Naive thymus-derived CD4-positive, alpha-beta T cell (primary cell): ENCODE data around the gene MOK. TPM values are rescaled to one million over a fixed set of nuclear protein-coding genes. Genes with fewer than 3 reads are reported as not detected.

ENCODE experiments used
- ATAC-seq: fragments of 150-1000 bp; cut with Tn5 transposase; 2 replicates; pipeline ENCODE4 v1.10.0; 2021; ENCODE audit warnings: mild to moderate bottlenecking, moderate library complexity
- CTCF ChIA-PET: fragments of 350-600 bp; sonication (Branson Sonifier 250); formaldehyde crosslinking; loops from one replicate; lab custom pipeline; 2021; ENCODE audit warnings: antibody characterized with exemption; lab: Charles Lee
- POLR2A ChIA-PET: fragments of 350-600 bp; sonication (Branson Sonifier 250); formaldehyde crosslinking; loops from one replicate; lab custom pipeline; 2021; ENCODE audit warnings: antibody characterized with exemption, inconsistent platforms; lab: Charles Lee
- DNase-seq, 9 donors: peaks; one replicate each; pipeline versions ENCODE4 v3.0.0 to v3.0.0-alpha.2; 2020 to 2022; ENCODE audit warnings: mixed read lengths in 1 of 9
- H3K27ac ChIP-seq: one replicate; pipeline ENCODE4 v1.7.0; 2013; ENCODE audit warnings: mild to moderate bottlenecking, low read depth, low read length, moderate library complexity
- H3K27me3 ChIP-seq, 2 donors: one replicate each; pipeline ENCODE4 v1.7.0; 2013; ENCODE audit warnings: low read length in 2 of 2, mild to moderate bottlenecking in 2 of 2, moderate library complexity in 2 of 2; ENCODE audit not compliant: control insufficient read depth in 2 of 2, insufficient read depth in 2 of 2
- H3K36me3 ChIP-seq, 3 experiments: 1 replicate in 2 of 3; 2 replicates in 1 of 3; pipeline ENCODE4 v1.7.0; 2013; ENCODE audit warnings: low read length in 3 of 3, mild to moderate bottlenecking in 3 of 3, moderate library complexity in 1 of 3; ENCODE audit not compliant: insufficient read depth in 3 of 3, control insufficient read depth in 2 of 3
- H3K4me1 ChIP-seq, 2 donors: one replicate each; pipeline ENCODE4 v1.7.0; 2013; ENCODE audit warnings: low read length in 2 of 2, mild to moderate bottlenecking in 2 of 2, moderate library complexity in 1 of 2; ENCODE audit not compliant: control insufficient read depth in 2 of 2, insufficient read depth in 2 of 2
- H3K4me3 ChIP-seq: 2 replicates; pipeline ENCODE4 v1.7.0; 2013; ENCODE audit warnings: mild to moderate bottlenecking, low read length
- H3K9me3 ChIP-seq, 3 experiments: 1 replicate in 2 of 3; 2 replicates in 1 of 3; pipeline ENCODE4 v1.7.0; 2013; ENCODE audit warnings: low read length in 3 of 3; ENCODE audit not compliant: control insufficient read depth in 2 of 3
- H3K27ac Mint-ChIP-seq, 9 donors: one replicate each; pipeline ENCODE4 v1.8.0; 2020 to 2022; ENCODE audit warnings: mixed read lengths in 9 of 9, mild to moderate bottlenecking in 8 of 9, moderate library complexity in 5 of 9, inconsistent platforms in 2 of 9
- H3K27me3 Mint-ChIP-seq, 5 donors: one replicate each; pipeline ENCODE4 v1.8.0; 2021 to 2022; ENCODE audit warnings: mixed read lengths in 5 of 5, mild to moderate bottlenecking in 1 of 5
- H3K36me3 Mint-ChIP-seq, 5 donors: one replicate each; pipeline ENCODE4 v1.8.0; 2020 to 2022; ENCODE audit warnings: mixed read lengths in 5 of 5, mild to moderate bottlenecking in 3 of 5, inconsistent platforms in 1 of 5
- H3K4me1 Mint-ChIP-seq, 7 donors: one replicate each; pipeline ENCODE4 v1.8.0; 2020 to 2022; ENCODE audit warnings: mixed read lengths in 7 of 7, mild to moderate bottlenecking in 3 of 7, inconsistent platforms in 1 of 7
- H3K4me3 Mint-ChIP-seq, 10 donors: one replicate each; pipeline ENCODE4 v1.8.0; 2020 to 2022; ENCODE audit warnings: mild to moderate bottlenecking in 10 of 10, mixed read lengths in 10 of 10, moderate library complexity in 6 of 10, inconsistent platforms in 2 of 10
- H3K9me3 Mint-ChIP-seq, 11 donors: one replicate each; pipeline ENCODE4 v1.8.0; 2020 to 2022; ENCODE audit warnings: mixed read lengths in 11 of 11, mild to moderate bottlenecking in 4 of 11, inconsistent platforms in 1 of 11, moderate library complexity in 1 of 11
- intact Hi-C, 2 donors: fragments of 100-400 bp; cut with micrococcal nuclease; formaldehyde crosslinking; loops; one replicate each; pipeline ENCODE4 v1.15.1; 2023
- polyA plus RNA-seq, 2 donors: library from polyadenylated mRNA; unstranded; fragments of 300-500 nt; fragmentation: Illumina TruSeq; gene quantifications; one replicate each; pipeline ENCODE4 v1.2.3, GENCODE V29; 2021
- total RNA-seq, 6 experiments: library from RNA in 5 of 6; stranded (reverse) in 5 of 6; gene quantifications; 1 replicate in 5 of 6; 2 replicates in 1 of 6; pipeline ENCODE4 v1.2.3 and lab custom pipeline; 2021 to 2026

MOK gene
- total and polyA plus RNA-seq, 7 experiments from 2014 or later: 1.3 to 3.5 (median 1.9) TPM

GRCh38 chr14:102189874-102190273, 115.1 kb downstream of the MOK start:
- no peaks in the 10 kb centered on the region for H3K27me3 Mint-ChIP-seq
- no peaks in the 10 kb centered on the region for H3K9me3 Mint-ChIP-seq
- Histone ChIP-seq H3K9me3 (no peaks in the 10 kb centered on the region), H3K27me3 (no peaks in the 10 kb centered on the region), H3K4me3 (no peak overlapping the region), H3K4me1 (peaks cover 0 to 5% of the 10 kb centered on the region in 2 donors), H3K36me3 (peaks cover 0 to 2% (median 0%) of the 10 kb centered on the region in 3 experiments), H3K27ac (no peak overlapping the region)
- peak overlapping the region in 1 of 9 donors; percentile 51 for H3K27ac Mint-ChIP-seq
- H3K36me3 Mint-ChIP-seq: peaks cover 0 to 11% (median 0%) of the 10 kb centered on the region in 5 donors
- intact Hi-C loops: no loop called here
- CTCF ChIA-PET: no interaction called here
- no peak for ATAC-seq
- H3K4me3 Mint-ChIP-seq: no peak overlapping the region
- POLR2A ChIA-PET: no interaction called here
- no peak for DNase-seq
- peaks cover 26 to 65% (median 61%) of the 10 kb centered on the region in 7 donors for H3K4me1 Mint-ChIP-seq

GRCh38 chr14:102188187-102188586, 116.8 kb downstream of the MOK start:
- no peaks in the 10 kb centered on the region for H3K36me3 ChIP-seq
- DNase-seq: no peak
- H3K27ac Mint-ChIP-seq: no peak overlapping the region
- ChIA-PET POLR2A (interaction anchor here (0.6 to 0.7 kb wide), 3 partner anchors 12 to 557 kb away, joined by 3 read pairs; no protein-coding TSS in a partner anchor), CTCF (no interaction called here)
- no peaks in the 10 kb centered on the region for H3K27me3 Mint-ChIP-seq
- no peaks in the 10 kb centered on the region for H3K4me1 ChIP-seq
- no peaks in the 10 kb centered on the region for H3K9me3 Mint-ChIP-seq
- H3K36me3 Mint-ChIP-seq: peaks cover 0 to 2% (median 0%) of the 10 kb centered on the region in 5 donors
- H3K27me3 ChIP-seq: no peaks in the 10 kb centered on the region
- H3K4me1 Mint-ChIP-seq: peaks cover 33 to 71% (median 64%) of the 10 kb centered on the region in 7 donors
- H3K4me3 ChIP-seq: no peak overlapping the region
- intact Hi-C loops: no loop called here
- H3K27ac ChIP-seq: no peak overlapping the region
- no peak overlapping the region for H3K4me3 Mint-ChIP-seq
- ATAC-seq: no peak
- no peaks in the 10 kb centered on the region for H3K9me3 ChIP-seq

- H3K36me3 ChIP-seq: no peaks in the 10 kb centered on the region
- Mint-ChIP-seq H3K27me3 (no peaks in the 10 kb centered on the region), H3K36me3 (no peaks in the 10 kb centered on the region), H3K4me3 (no peak overlapping the region), H3K9me3 (no peaks in the 10 kb centered on the region), H3K4me1 (peaks cover 35 to 72% (median 66%) of the 10 kb centered on the region in 7 donors), H3K27ac (peak overlapping the region in 2 of 9 donors; percentile 37 to 59)
- no peaks in the 10 kb centered on the region for H3K9me3 ChIP-seq
- ChIA-PET CTCF (interaction anchor here (0.6 kb wide), 1 partner anchor 914 kb away, joined by 3 read pairs; no protein-coding TSS in a partner anchor), POLR2A (interaction anchor here (0.7 kb wide), 1 partner anchor 558 kb away, joined by 3 read pairs; no protein-coding TSS in a partner anchor)
- H3K27ac ChIP-seq: no peak overlapping the region
- H3K27me3 ChIP-seq: no peaks in the 10 kb centered on the region
- DNase-seq (no peak), ATAC-seq (no peak)
- intact Hi-C loops: no loop called here
- no peaks in the 10 kb centered on the region for H3K4me1 ChIP-seq
- no peak overlapping the region for H3K4me3 ChIP-seq
Measured at GRCh38 chr14:102187568-102188001, 117.4 kb downstream of the MOK start.

GRCh38 chr14:102187044-102187443, 117.9 kb downstream of the MOK start:
- no peaks in the 10 kb centered on the region for H3K27me3 ChIP-seq
- DNase-seq: no peak
- Mint-ChIP-seq H3K4me3 (no peak overlapping the region), H3K27ac (no peak overlapping the region), H3K4me1 (peaks cover 39 to 76% (median 67%) of the 10 kb centered on the region in 7 donors), H3K36me3 (no peaks in the 10 kb centered on the region), H3K9me3 (no peaks in the 10 kb centered on the region), H3K27me3 (no peaks in the 10 kb centered on the region)
- H3K4me3 ChIP-seq: no peak overlapping the region
- no peak for ATAC-seq
- ChIA-PET CTCF (no interaction called here), POLR2A (no interaction called here)
- no peak overlapping the region for H3K27ac ChIP-seq
- H3K36me3 ChIP-seq: no peaks in the 10 kb centered on the region
- H3K4me1 ChIP-seq: no peaks in the 10 kb centered on the region
- H3K9me3 ChIP-seq: no peaks in the 10 kb centered on the region
- intact Hi-C loops: no loop called here

GRCh38 chr14:102185360-102185759, 119.6 kb downstream of the MOK start:
- Histone ChIP-seq H3K27ac (no peak overlapping the region), H3K27me3 (no peaks in the 10 kb centered on the region), H3K9me3 (no peaks in the 10 kb centered on the region), H3K4me1 (peaks cover 0 to 5% of the 10 kb centered on the region in 2 donors), H3K4me3 (no peak overlapping the region), H3K36me3 (no peaks in the 10 kb centered on the region)
- H3K36me3 Mint-ChIP-seq: no peaks in the 10 kb centered on the region
- ATAC-seq (no peak), DNase-seq (no peak)
- peaks cover 45 to 81% (median 70%) of the 10 kb centered on the region in 7 donors for H3K4me1 Mint-ChIP-seq
- ChIA-PET CTCF (no interaction called here), POLR2A (interaction anchor here (0.6 kb wide), 1 partner anchor 444 kb away, joined by 4 read pairs; no protein-coding TSS in a partner anchor)
- peak overlapping the region in 3 of 9 donors; percentile 10 to 34 (median 25) for H3K27ac Mint-ChIP-seq
- no peaks in the 10 kb centered on the region for H3K9me3 Mint-ChIP-seq
- H3K27me3 Mint-ChIP-seq: no peaks in the 10 kb centered on the region
- intact Hi-C loops: no loop called here
- H3K4me3 Mint-ChIP-seq: no peak overlapping the region

GRCh38 chr14:102184316-102185035, 120.5 kb downstream of the MOK start:
- H3K4me3 Mint-ChIP-seq: peak overlapping the region in 1 of 10 donors; percentile 15
- no peaks in the 10 kb centered on the region for H3K27me3 Mint-ChIP-seq
- no peak overlapping the region for H3K4me3 ChIP-seq
- H3K27ac ChIP-seq: no peak overlapping the region
- POLR2A ChIA-PET: interaction anchor here (0.6 kb wide), 2 partner anchors 19 to 444 kb away, joined by 4 read pairs; no protein-coding TSS in a partner anchor
- no peaks in the 10 kb centered on the region for H3K9me3 ChIP-seq
- H3K36me3 ChIP-seq: no peaks in the 10 kb centered on the region
- H3K27ac Mint-ChIP-seq: peak overlapping the region in 3 of 9 donors; percentile 6 to 33 (median 10)
- H3K4me1 ChIP-seq: peaks cover 0 to 5% of the 10 kb centered on the region in 2 donors
- DNase-seq (peak in 1 of 9 donors; percentile 26), ATAC-seq (no peak)
- peaks cover 42 to 82% (median 68%) of the 10 kb centered on the region in 7 donors for H3K4me1 Mint-ChIP-seq
- no peaks in the 10 kb centered on the region for H3K9me3 Mint-ChIP-seq
- H3K36me3 Mint-ChIP-seq: no peaks in the 10 kb centered on the region
- CTCF ChIA-PET: no interaction called here
- H3K27me3 ChIP-seq: no peaks in the 10 kb centered on the region
- intact Hi-C loops: no loop called here
